Activated CD8-positive, alpha-beta memory T cell treated with anti-CD3 and anti-CD28 coated beads, Interleukin-2, amount 10 ng/mL, durations not matched to agents 7 days and 5 days (primary cell): ENCODE measurements around the gene NFAT5. TPM values are rescaled to one million over a fixed set of nuclear protein-coding genes. Genes with fewer than 3 reads are reported as not detected.
"Not testable (repeated sequence)": the region's sequence is repeated elsewhere in the genome, so short reads cannot be mapped to it uniquely, and the experiment has no call there.

Experiments
- ATAC-seq: fragments of 150-1000 bp; cut with Tn5 transposase; one replicate; pipeline ENCODE4 v1.10.0; 2021; ENCODE audit warnings: moderate library complexity
- CTCF ChIA-PET: fragments of 350-600 bp; sonication (Branson Sonifier 250); formaldehyde crosslinking; loops from one replicate; lab custom pipeline; 2021; ENCODE audit warnings: antibody characterized with exemption; lab: Charles Lee
- DNase-seq: peaks from one replicate; pipeline ENCODE4 v3.0.0-alpha.2; 2020
- H3K27ac Mint-ChIP-seq: one replicate; pipeline ENCODE4 v1.8.0; 2021; ENCODE audit warnings: mild to moderate bottlenecking, mixed read lengths
- H3K27me3 Mint-ChIP-seq: one replicate; pipeline ENCODE4 v1.8.0; 2021; ENCODE audit warnings: mixed read lengths
- H3K36me3 Mint-ChIP-seq: one replicate; pipeline ENCODE4 v1.8.0; 2021; ENCODE audit warnings: mild to moderate bottlenecking, mixed read lengths
- H3K4me1 Mint-ChIP-seq: one replicate; pipeline ENCODE4 v1.8.0; 2021; ENCODE audit warnings: mixed read lengths
- H3K4me3 Mint-ChIP-seq: one replicate; pipeline ENCODE4 v1.8.0; 2021; ENCODE audit warnings: mild to moderate bottlenecking, moderate library complexity, mixed read lengths
- H3K9me3 Mint-ChIP-seq: one replicate; pipeline ENCODE4 v1.8.0; 2022; ENCODE audit warnings: low read depth, mixed read lengths
- total RNA-seq, 2 experiments: library from RNA; stranded (reverse); gene quantifications; one replicate each; pipeline ENCODE4 v1.2.3, GENCODE V29; 2021

Gene NFAT5
- total RNA-seq, 2 experiments from 2014 or later, result 28.7 to 36.8 TPM

DNA sequence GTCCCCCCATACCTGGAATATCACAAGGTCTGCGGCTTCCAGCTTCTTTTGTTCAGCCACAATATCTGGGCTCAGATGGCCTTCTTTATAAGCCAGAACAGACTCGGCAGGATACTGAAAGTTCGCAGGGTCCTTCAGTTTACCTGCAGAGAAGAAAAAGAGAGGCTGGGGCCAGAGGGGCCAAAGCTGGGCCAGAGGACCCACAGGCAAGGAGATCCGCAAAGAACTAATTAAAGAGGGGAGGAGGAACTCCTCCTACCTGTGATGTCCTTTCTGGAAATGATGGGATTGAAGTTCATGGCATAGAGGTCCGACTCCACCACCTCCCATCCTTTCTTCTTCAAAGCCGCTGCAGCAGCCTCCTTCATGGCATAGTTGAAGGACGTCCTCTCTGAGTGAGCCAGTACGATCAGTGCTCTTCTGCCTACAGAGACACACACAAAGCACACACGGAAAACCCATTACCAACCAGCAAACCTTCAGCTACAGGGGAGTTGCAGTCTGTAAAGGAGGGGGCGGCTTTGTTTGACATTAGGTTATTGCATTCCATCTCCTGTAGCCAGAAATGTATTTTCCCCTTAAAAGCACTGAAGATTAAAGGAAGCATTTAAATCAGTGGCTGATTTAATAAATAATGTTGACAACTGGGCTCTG is 152.5 kb downstream of the NFAT5 start:
- H3K36me3 Mint-ChIP-seq, result no peaks in the 10 kb centered on the region
- peaks cover 10% of the 10 kb centered on the region for H3K4me1 Mint-ChIP-seq
- no peak overlapping the region for H3K4me3 Mint-ChIP-seq
- no peak overlapping the region for H3K27ac Mint-ChIP-seq
- no peak for DNase-seq
- CTCF ChIA-PET, result interaction anchor here (1.5 kb wide), 1 partner anchor 37 kb away, joined by 4 read pairs; the partner anchor contains the start of gene NOB1
- no peak for ATAC-seq
- H3K27me3 Mint-ChIP-seq, result no peaks in the 10 kb centered on the region
- no peaks in the 10 kb centered on the region for H3K9me3 Mint-ChIP-seq

GRCh38 chr16:69720822-69721430 is 155.2 kb downstream of the NFAT5 start:
- H3K9me3 Mint-ChIP-seq, result no peaks in the 10 kb centered on the region
- H3K36me3 Mint-ChIP-seq, result no peaks in the 10 kb centered on the region
- DNase-seq, result no peak
- no peaks in the 10 kb centered on the region for H3K27me3 Mint-ChIP-seq
- CTCF ChIA-PET, result no interaction called here
- H3K27ac Mint-ChIP-seq, result no peak overlapping the region
- ATAC-seq, result no peak
- H3K4me3 Mint-ChIP-seq, result no peak overlapping the region
- H3K4me1 Mint-ChIP-seq, result peaks cover 28% of the 10 kb centered on the region

DNA sequence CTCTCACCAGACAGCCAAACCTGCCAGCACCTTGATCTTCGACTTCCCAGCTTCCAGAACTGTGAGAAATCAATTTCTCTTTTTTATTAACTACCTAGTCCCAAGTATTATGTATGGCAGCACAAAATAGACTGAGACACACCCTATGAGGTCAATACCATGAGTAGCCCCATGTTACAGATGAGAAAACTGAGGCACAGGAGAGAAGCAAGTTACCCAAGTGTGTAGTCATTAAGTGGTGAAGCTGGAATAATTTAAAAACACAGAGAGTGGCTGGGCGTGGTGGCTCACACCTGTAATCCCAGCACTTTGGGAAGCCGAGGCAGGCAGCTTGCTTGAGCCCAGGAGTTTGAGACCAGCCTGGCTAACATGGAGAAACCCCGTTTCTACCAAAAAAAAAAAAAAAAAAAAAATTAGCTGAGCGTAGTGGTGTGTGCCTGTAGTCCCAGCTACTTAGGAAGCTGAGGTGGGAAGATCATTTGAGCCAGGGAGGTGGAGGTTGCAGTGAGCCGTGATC is 155.7 kb downstream of the NFAT5 start:
- no peak overlapping the region for H3K4me3 Mint-ChIP-seq
- no peaks in the 10 kb centered on the region for H3K27me3 Mint-ChIP-seq
- no peak overlapping the region for H3K27ac Mint-ChIP-seq
- peaks cover 34% of the 10 kb centered on the region for H3K4me1 Mint-ChIP-seq
- H3K9me3 Mint-ChIP-seq, result no peaks in the 10 kb centered on the region
- CTCF ChIA-PET, result no interaction called here
- DNase-seq, result no peak
- H3K36me3 Mint-ChIP-seq, result no peaks in the 10 kb centered on the region
- no peak for ATAC-seq

DNA sequence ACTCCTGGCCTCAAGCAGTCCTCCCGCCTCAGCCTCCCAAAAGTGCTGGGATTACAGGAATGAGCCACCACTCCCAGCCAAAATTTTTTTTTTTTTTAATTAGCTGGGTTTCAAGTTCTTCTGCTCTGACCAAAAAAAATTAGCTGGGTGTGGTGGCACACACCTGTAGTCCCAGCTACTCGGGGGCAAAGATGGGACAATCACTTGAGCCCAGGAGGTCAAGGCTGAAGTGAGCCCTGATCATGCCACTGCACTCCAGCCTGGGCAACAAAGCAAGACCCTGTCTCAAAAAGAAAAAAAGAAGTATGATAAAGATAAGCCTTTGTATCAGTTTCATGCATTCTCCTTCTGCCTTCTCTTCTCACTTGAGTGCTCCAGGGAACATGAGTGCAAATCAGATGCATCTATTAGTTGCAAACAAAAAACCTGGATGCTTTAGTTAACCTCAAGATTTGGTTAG is 158.7 kb downstream of the NFAT5 start:
- ATAC-seq (no peak), DNase-seq (no peak)
- no peaks in the 10 kb centered on the region for H3K36me3 Mint-ChIP-seq
- CTCF ChIA-PET, result interaction anchor here (1.1 to 7.2 kb wide), 3 partner anchors 16 to 31 kb away, joined by 3 to 84 read pairs (median 19); partner anchors contain the start of gene NOB1
- peaks cover 54% of the 10 kb centered on the region for H3K4me1 Mint-ChIP-seq
- no peaks in the 10 kb centered on the region for H3K9me3 Mint-ChIP-seq
- H3K27ac Mint-ChIP-seq, result peak overlapping the region; percentile 56
- no peaks in the 10 kb centered on the region for H3K27me3 Mint-ChIP-seq
- no peak overlapping the region for H3K4me3 Mint-ChIP-seq

DNA sequence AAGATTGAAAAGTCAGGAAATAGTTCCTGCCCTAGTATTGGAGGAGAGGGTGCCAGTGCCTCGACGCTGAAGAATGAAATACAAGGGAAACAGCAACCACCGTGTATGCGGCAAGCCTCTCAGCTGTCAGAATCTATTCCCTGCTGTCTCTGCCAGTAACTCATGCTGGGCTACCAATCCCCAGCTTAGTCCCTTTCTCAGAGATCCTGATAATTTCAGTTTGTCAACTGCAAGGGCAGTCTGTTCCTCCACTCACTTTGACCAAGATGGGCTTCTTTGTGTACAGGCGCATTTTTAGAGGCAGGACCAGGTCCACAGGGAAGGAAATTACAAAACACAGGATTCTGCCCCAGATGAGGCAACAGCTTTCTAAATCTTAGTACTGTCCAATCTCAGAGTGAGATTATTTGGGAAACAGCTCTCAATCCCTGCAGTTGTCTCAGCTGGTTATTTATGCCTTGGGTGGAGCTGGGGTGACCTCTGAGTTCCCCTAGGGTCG is 159.3 kb downstream of the NFAT5 start:
- no peaks in the 10 kb centered on the region for H3K9me3 Mint-ChIP-seq
- H3K4me1 Mint-ChIP-seq, result peaks cover 54% of the 10 kb centered on the region
- no peak for DNase-seq
- H3K27ac Mint-ChIP-seq, result no peak overlapping the region
- no peaks in the 10 kb centered on the region for H3K36me3 Mint-ChIP-seq
- ATAC-seq, result no peak
- peak overlapping the region; percentile 12 for H3K4me3 Mint-ChIP-seq
- no peaks in the 10 kb centered on the region for H3K27me3 Mint-ChIP-seq
- CTCF ChIA-PET, result interaction anchor here (1.1 to 7.2 kb wide), 4 partner anchors 16 to 329 kb away, joined by 3 to 84 read pairs (median 15); partner anchors contain the start of gene NOB1

GRCh38 chr16:69725480-69726312 is 159.9 kb downstream of the NFAT5 start:
- H3K4me1 Mint-ChIP-seq, result peaks cover 54% of the 10 kb centered on the region
- DNase-seq (no peak), ATAC-seq (no peak)
- H3K36me3 Mint-ChIP-seq, result no peaks in the 10 kb centered on the region
- peak overlapping the region; percentile 93 for H3K27ac Mint-ChIP-seq
- CTCF ChIA-PET, result interaction anchor here (1.2 to 7.2 kb wide), 5 partner anchors 12 to 330 kb away, joined by 4 to 84 read pairs (median 11); partner anchors contain the start of gene NOB1
- no peaks in the 10 kb centered on the region for H3K27me3 Mint-ChIP-seq
- peak overlapping the region; percentile 86 for H3K4me3 Mint-ChIP-seq
- H3K9me3 Mint-ChIP-seq, result no peaks in the 10 kb centered on the region

- no peaks in the 10 kb centered on the region for H3K9me3 Mint-ChIP-seq
- peaks cover 54% of the 10 kb centered on the region for H3K4me1 Mint-ChIP-seq
- peak within 1 kb of the TSS; percentile 86 for H3K4me3 Mint-ChIP-seq
- no peaks in the 10 kb centered on the region for H3K36me3 Mint-ChIP-seq
- CTCF ChIA-PET, result interaction anchor here (0.5 to 7.2 kb wide), 7 partner anchors 13 to 330 kb away, joined by 4 to 84 read pairs (median 6); partner anchors contain the start of gene NOB1
- ATAC-seq, result peak; percentile 99
- H3K27me3 Mint-ChIP-seq, result no peaks in the 10 kb centered on the region
- peak within 1 kb of the TSS; percentile 93 for H3K27ac Mint-ChIP-seq
- peak; percentile 97 for DNase-seq
Observed at GRCh38 chr16:69726313-69727060, 160.7 kb downstream of the NFAT5 start, which contains the start of gene NQO1. TSS of gene NQO1 (minus strand) at chr16:69726560. CDS start at chr16:69726439, 121 bp downstream.

DNA sequence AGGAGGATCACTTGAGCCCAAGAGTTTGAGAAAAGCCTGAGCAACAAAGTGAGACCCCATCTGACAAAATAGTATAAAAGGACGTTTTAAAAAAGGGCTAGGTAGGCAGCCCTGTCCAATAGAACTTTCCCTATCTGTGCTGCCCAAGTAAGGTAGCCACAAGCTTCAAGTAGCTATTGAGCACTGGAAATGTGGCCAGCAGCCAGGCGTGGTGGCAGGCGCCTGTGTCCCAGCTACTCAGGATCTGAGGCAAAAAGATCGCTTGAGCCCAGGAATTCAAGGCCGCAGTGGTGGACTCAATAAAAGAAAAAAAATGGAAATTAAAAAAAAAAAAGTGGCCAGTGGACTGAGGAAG is 162.1 kb downstream of the NFAT5 start:
- peak overlapping the region; percentile 86 for H3K4me3 Mint-ChIP-seq
- peak overlapping the region; percentile 93 for H3K27ac Mint-ChIP-seq
- no peaks in the 10 kb centered on the region for H3K36me3 Mint-ChIP-seq
- DNase-seq (no peak), ATAC-seq (no peak)
- peaks cover 46% of the 10 kb centered on the region for H3K4me1 Mint-ChIP-seq
- no peaks in the 10 kb centered on the region for H3K27me3 Mint-ChIP-seq
- no peaks in the 10 kb centered on the region for H3K9me3 Mint-ChIP-seq
- CTCF ChIA-PET, result interaction anchor here (1.2 to 7.2 kb wide), 4 partner anchors 13 to 332 kb away, joined by 3 to 84 read pairs (median 8); partner anchors contain the start of gene NOB1

DNA sequence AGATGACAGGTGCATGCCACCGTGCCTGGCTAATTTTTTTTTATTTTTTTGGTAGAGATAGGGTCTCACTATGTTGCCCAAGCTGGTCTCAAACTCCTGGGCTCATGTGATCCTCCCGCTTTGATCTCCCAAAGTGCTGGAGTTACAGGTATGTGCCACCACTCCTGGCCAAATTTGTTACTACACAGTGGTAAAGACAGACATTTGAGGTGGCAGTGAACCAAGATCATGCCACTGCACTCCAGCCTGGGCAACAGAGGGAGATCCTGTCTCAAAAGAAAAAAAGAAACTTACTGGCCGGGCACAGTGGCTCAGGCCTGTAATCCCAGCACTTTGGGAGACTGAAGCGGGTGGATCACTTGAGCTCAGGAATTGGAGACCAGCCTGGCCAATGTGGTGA is 163.3 kb downstream of the NFAT5 start:
- peaks cover 40% of the 10 kb centered on the region for H3K4me1 Mint-ChIP-seq
- H3K4me3 Mint-ChIP-seq, H3K9me3 Mint-ChIP-seq, DNase-seq, H3K36me3 Mint-ChIP-seq, ATAC-seq, H3K27me3 Mint-ChIP-seq, H3K27ac Mint-ChIP-seq: not testable (repeated sequence)
- CTCF ChIA-PET, result interaction anchor here (1.6 to 7.2 kb wide), 2 partner anchors 27 to 33 kb away, joined by 4 to 84 read pairs; partner anchors contain the start of gene NOB1

DNA sequence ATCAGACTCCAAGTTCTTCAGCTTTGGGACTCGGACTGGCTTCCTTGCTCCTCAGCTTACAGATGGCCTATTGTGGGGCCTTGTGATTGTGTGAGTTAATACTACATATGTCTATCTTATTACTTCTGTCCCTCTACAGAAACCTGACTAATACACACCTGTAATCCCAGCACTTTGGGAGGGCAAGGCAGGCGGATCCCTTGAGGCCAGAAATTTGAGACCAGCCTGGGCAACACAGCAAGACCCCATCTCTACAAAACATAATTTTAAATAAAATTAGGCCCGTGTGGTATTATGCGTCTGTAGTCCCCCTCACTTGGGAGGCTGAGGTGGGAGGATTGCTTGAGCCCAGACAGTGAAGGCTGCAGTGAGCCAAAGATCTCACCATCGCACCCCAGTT is 165.5 kb downstream of the NFAT5 start:
- H3K4me3 Mint-ChIP-seq, H3K36me3 Mint-ChIP-seq, ATAC-seq, H3K27me3 Mint-ChIP-seq, H3K9me3 Mint-ChIP-seq, H3K27ac Mint-ChIP-seq, DNase-seq: not testable (repeated sequence)
- H3K4me1 Mint-ChIP-seq, result peaks cover 22% of the 10 kb centered on the region
- CTCF ChIA-PET, result interaction anchor here (0.8 kb wide), 1 partner anchor 23 kb away, joined by 4 read pairs; the partner anchor contains the start of gene NOB1

- H3K27me3 Mint-ChIP-seq, result no peaks in the 10 kb centered on the region
- DNase-seq (no peak), ATAC-seq (no peak)
- CTCF ChIA-PET, result no interaction called here
- no peaks in the 10 kb centered on the region for H3K9me3 Mint-ChIP-seq
- no peaks in the 10 kb centered on the region for H3K36me3 Mint-ChIP-seq
- H3K4me1 Mint-ChIP-seq, result peaks cover 14% of the 10 kb centered on the region
- no peak overlapping the region for H3K4me3 Mint-ChIP-seq
- no peak overlapping the region for H3K27ac Mint-ChIP-seq
Observed at GRCh38 chr16:69732101-69732500, 166.3 kb downstream of the NFAT5 start.

DNA sequence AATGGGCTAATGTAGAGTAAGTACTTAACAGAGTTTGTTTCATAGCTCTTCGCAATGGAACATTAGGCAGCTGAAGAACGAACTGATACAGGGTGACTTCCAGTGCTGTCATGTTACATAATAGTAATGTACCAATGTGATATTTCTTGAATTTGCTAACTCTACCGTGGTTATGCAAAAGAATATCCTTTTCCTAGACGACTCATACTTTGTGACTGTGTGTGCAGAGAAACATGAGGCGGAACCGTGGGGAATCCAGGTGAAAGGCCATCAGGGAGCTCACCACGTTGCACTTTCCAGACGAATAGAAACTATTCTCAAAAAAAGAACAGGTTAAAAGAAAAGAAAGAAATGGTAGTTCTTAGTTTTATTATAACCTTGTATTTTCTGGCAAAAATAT is 175.8 kb downstream of the NFAT5 start:
- peaks cover 48% of the 10 kb centered on the region for H3K36me3 Mint-ChIP-seq
- H3K4me3 Mint-ChIP-seq, result no peak overlapping the region
- ATAC-seq (no peak), DNase-seq (no peak)
- H3K9me3 Mint-ChIP-seq, result no peaks in the 10 kb centered on the region
- H3K27ac Mint-ChIP-seq, result no peak overlapping the region
- CTCF ChIA-PET, result no interaction called here
- H3K4me1 Mint-ChIP-seq, result no peaks in the 10 kb centered on the region
- no peaks in the 10 kb centered on the region for H3K27me3 Mint-ChIP-seq
